SK-N-SH treated with all-trans-retinoic acid at 6 μM for 48 hours (cell line): Measurements from ENCODE around the gene DCC.

Experiments
- ATAC-seq: fragments of 200-7000 bp; cut with Tn5 transposase; 3 replicates; pipeline ENCODE4 v1.9.1; 2020; ENCODE audit warnings: mild to moderate bottlenecking, moderate library complexity
- ARNTL ChIP-seq: fragments of 450-650 bp; formaldehyde crosslinking; IDR thresholded peaks from 2 replicates; pipeline ENCODE4 v1.5.0; 2020; ENCODE audit warnings: low read depth, mild to moderate bottlenecking, moderate library complexity, borderline replicate concordance
- BACH2 ChIP-seq: fragments of 250-450 bp; sonication (Bioruptor Pico); IDR thresholded peaks from 2 replicates; pipeline ENCODE4 v1.9.0; 2021; ENCODE audit warnings: mild to moderate bottlenecking, borderline replicate concordance
- CSDC2 ChIP-seq: fragments of 250-450 bp; sonication (Bioruptor Pico); IDR thresholded peaks from 2 replicates; pipeline ENCODE4 v1.5.0; 2020; ENCODE audit warnings: mild to moderate bottlenecking, moderate library complexity
- ESRRG ChIP-seq: fragments of 250-450 bp; sonication (Bioruptor Pico); IDR thresholded peaks from 2 replicates; pipeline ENCODE4 v1.6.1; 2021; ENCODE audit warnings: mild to moderate bottlenecking
- GLIS3 ChIP-seq: fragments of 250-450 bp; sonication (Bioruptor Pico); IDR thresholded peaks from 2 replicates; pipeline ENCODE4 v1.5.0; 2020; ENCODE audit warnings: mild to moderate bottlenecking, moderate library complexity
- ISL1 ChIP-seq: fragments of 250-450 bp; sonication (Bioruptor Pico); IDR thresholded peaks from 2 replicates; pipeline ENCODE4 v2.1.2; 2022; ENCODE audit warnings: mild to moderate bottlenecking, moderate library complexity
- OSR1 ChIP-seq: fragments of 250-450 bp; sonication (Bioruptor Pico); IDR thresholded peaks from 2 replicates; pipeline ENCODE4 v1.8.0; 2022; ENCODE audit warnings: moderate library complexity, mild to moderate bottlenecking, inconsistent platforms
- PPARA ChIP-seq: fragments of 250-450 bp; sonication (Bioruptor Pico); IDR thresholded peaks from 2 replicates; pipeline ENCODE4 v1.5.0; 2020; ENCODE audit warnings: mild to moderate bottlenecking, borderline replicate concordance
- RARB ChIP-seq: fragments of 250-450 bp; sonication (Bioruptor Pico); IDR thresholded peaks from 2 replicates; pipeline ENCODE4 v1.8.0; 2021; ENCODE audit warnings: mild to moderate bottlenecking, moderate library complexity
- SNAI2 ChIP-seq: fragments of 250-450 bp; sonication (Bioruptor Pico); IDR thresholded peaks from 2 replicates; pipeline ENCODE4 v1.5.0; 2020; ENCODE audit warnings: mild to moderate bottlenecking, moderate library complexity
- TCF4 ChIP-seq: fragments of 250-450 bp; sonication (Bioruptor Pico); IDR thresholded peaks from 2 replicates; pipeline ENCODE4 v1.8.0; 2021; ENCODE audit warnings: mild to moderate bottlenecking, moderate library complexity, borderline replicate concordance
- TOX ChIP-seq: fragments of 250-450 bp; sonication (Bioruptor Pico); IDR thresholded peaks from 2 replicates; pipeline ENCODE4 v1.8.0; 2021; ENCODE audit warnings: mild to moderate bottlenecking, moderate library complexity, borderline replicate concordance
- ZC3H10 ChIP-seq: fragments of 250-450 bp; sonication (Bioruptor Pico); IDR thresholded peaks from 2 replicates; pipeline ENCODE4 v1.5.1; 2021; ENCODE audit warnings: mild to moderate bottlenecking, moderate library complexity
- ZFP3 ChIP-seq: fragments of 250-450 bp; sonication (Bioruptor Pico); IDR thresholded peaks from 2 replicates; pipeline ENCODE4 v1.5.0; 2020; ENCODE audit warnings: mild to moderate bottlenecking, moderate library complexity
- ZFP30 ChIP-seq: fragments of 450-650 bp; formaldehyde crosslinking; IDR thresholded peaks from 2 replicates; pipeline ENCODE4 v1.5.0; 2022; ENCODE audit warnings: mild to moderate bottlenecking, moderate library complexity
- ZNF70 ChIP-seq: fragments of 450-650 bp; formaldehyde crosslinking; IDR thresholded peaks from 2 replicates; pipeline ENCODE4 v1.5.0; 2020; ENCODE audit warnings: mild to moderate bottlenecking, moderate library complexity
- ZNF8 ChIP-seq: fragments of 450-650 bp; formaldehyde crosslinking; IDR thresholded peaks from 2 replicates; pipeline ENCODE4 v1.5.0; 2020; ENCODE audit warnings: mild to moderate bottlenecking, moderate library complexity
- TF ChIP-seq, protein P1 (sequence below): fragments of 250-450 bp; sonication (Bioruptor Pico); IDR thresholded peaks from 2 replicates; pipeline ENCODE4 v1.8.0; 2021; ENCODE audit warnings: low read depth, mild to moderate bottlenecking, moderate library complexity, borderline replicate concordance
- TF ChIP-seq, protein P2 (sequence below): fragments of 250-450 bp; sonication (Bioruptor Pico); IDR thresholded peaks from 2 replicates; pipeline ENCODE4 v1.5.0; 2020; ENCODE audit warnings: mild to moderate bottlenecking, moderate library complexity
- TF ChIP-seq, protein P3 (sequence below): fragments of 250-450 bp; sonication (Bioruptor Pico); IDR thresholded peaks from 2 replicates; pipeline ENCODE4 v1.5.1; 2021; ENCODE audit warnings: mild to moderate bottlenecking, moderate library complexity
- TF ChIP-seq, protein P4 (sequence below): fragments of 250-450 bp; sonication (Bioruptor Pico); IDR thresholded peaks from 2 replicates; pipeline ENCODE4 v1.8.0; 2020; ENCODE audit warnings: mild to moderate bottlenecking, moderate library complexity, borderline replicate concordance
- TF ChIP-seq, protein P5 (sequence below): fragments of 250-450 bp; sonication (Bioruptor Pico); IDR thresholded peaks from 2 replicates; pipeline ENCODE4 v1.5.1; 2020; ENCODE audit warnings: low read depth, mild to moderate bottlenecking, moderate library complexity

Gene DCC

DNA sequence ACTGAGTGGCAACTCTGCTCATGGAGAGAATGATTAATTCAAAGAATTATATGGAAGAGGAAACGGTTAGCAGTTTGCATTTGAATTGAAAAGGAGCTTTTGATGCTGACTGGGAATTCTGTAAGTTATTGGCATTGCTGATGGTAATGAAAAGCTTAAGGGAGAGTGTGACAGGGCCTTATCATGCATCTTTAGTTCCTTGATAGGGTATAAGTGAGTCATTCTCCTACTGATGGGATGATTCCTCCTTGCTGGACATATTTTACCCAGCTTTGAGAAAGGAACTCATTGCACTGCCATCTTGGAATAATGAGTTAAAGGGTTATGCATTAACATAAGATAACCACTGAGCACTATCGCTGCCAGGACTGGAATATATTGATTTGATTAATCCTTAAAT lies 740.7 kb downstream of the DCC start:
- ATAC-seq = no peak
- TF ChIP-seq SNAI2 (CRISPR knock-in tag) (no peak), BACH2 (CRISPR knock-in tag) (no peak), ZC3H10 (CRISPR knock-in tag) (no peak), ZFP3 (CRISPR knock-in tag) (no peak), PPARA (CRISPR knock-in tag) (no peak), ZNF8 (CRISPR knock-in tag) (no peak), GLIS3 (CRISPR knock-in tag) (no peak), ESRRG (CRISPR knock-in tag) (no peak), RARB (no peak), CSDC2 (CRISPR knock-in tag) (no peak), ZNF70 (CRISPR knock-in tag) (no peak)
- TF ChIP-seq, protein P1, sequence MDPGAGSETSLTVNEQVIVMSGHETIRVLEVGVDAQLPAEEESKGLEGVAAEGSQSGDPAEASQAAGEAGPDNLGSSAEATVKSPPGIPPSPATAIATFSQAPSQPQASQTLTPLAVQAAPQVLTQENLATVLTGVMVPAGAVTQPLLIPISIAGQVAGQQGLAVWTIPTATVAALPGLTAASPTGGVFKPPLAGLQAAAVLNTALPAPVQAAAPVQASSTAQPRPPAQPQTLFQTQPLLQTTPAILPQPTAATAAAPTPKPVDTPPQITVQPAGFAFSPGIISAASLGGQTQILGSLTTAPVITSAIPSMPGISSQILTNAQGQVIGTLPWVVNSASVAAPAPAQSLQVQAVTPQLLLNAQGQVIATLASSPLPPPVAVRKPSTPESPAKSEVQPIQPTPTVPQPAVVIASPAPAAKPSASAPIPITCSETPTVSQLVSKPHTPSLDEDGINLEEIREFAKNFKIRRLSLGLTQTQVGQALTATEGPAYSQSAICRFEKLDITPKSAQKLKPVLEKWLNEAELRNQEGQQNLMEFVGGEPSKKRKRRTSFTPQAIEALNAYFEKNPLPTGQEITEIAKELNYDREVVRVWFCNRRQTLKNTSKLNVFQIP (CRISPR knock-in tag) = no peak

DNA sequence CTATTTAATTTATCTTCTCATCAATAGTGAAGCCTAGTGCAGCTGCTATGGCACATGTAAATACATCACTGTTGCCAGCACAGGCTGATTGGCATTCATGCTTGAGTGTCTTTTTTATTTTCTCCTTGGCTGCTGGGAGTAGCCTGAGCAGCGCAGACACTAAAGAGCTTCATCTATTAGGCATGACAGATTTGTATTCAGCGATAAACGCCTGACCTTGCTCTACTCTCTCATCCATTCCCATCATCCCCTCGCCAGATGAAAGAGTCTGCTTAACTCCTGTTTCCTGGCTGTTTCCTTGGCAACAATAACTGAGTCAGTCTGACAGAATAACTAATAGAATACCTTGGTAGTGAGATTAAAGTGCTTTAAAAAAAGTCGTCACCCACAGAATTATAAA lies 753.6 kb downstream of the DCC start:
- TF ChIP-seq ESRRG (CRISPR knock-in tag) (no peak), ZNF8 (CRISPR knock-in tag) (no peak), ZC3H10 (CRISPR knock-in tag) (no peak), CSDC2 (CRISPR knock-in tag) (no peak), GLIS3 (CRISPR knock-in tag) (no peak), OSR1 (no peak), ARNTL (CRISPR knock-in tag) (no peak), SNAI2 (CRISPR knock-in tag) (no peak), TCF4 (no peak), TOX (CRISPR knock-in tag) (no peak), ZFP30 (no peak), ZFP3 (CRISPR knock-in tag) (no peak), BACH2 (CRISPR knock-in tag) (no peak)
- TF ChIP-seq, protein P2, sequence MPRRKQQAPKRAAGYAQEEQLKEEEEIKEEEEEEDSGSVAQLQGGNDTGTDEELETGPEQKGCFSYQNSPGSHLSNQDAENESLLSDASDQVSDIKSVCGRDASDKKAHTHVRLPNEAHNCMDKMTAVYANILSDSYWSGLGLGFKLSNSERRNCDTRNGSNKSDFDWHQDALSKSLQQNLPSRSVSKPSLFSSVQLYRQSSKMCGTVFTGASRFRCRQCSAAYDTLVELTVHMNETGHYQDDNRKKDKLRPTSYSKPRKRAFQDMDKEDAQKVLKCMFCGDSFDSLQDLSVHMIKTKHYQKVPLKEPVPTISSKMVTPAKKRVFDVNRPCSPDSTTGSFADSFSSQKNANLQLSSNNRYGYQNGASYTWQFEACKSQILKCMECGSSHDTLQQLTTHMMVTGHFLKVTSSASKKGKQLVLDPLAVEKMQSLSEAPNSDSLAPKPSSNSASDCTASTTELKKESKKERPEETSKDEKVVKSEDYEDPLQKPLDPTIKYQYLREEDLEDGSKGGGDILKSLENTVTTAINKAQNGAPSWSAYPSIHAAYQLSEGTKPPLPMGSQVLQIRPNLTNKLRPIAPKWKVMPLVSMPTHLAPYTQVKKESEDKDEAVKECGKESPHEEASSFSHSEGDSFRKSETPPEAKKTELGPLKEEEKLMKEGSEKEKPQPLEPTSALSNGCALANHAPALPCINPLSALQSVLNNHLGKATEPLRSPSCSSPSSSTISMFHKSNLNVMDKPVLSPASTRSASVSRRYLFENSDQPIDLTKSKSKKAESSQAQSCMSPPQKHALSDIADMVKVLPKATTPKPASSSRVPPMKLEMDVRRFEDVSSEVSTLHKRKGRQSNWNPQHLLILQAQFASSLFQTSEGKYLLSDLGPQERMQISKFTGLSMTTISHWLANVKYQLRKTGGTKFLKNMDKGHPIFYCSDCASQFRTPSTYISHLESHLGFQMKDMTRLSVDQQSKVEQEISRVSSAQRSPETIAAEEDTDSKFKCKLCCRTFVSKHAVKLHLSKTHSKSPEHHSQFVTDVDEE (CRISPR knock-in tag) = no peak
- TF ChIP-seq, protein P3, sequence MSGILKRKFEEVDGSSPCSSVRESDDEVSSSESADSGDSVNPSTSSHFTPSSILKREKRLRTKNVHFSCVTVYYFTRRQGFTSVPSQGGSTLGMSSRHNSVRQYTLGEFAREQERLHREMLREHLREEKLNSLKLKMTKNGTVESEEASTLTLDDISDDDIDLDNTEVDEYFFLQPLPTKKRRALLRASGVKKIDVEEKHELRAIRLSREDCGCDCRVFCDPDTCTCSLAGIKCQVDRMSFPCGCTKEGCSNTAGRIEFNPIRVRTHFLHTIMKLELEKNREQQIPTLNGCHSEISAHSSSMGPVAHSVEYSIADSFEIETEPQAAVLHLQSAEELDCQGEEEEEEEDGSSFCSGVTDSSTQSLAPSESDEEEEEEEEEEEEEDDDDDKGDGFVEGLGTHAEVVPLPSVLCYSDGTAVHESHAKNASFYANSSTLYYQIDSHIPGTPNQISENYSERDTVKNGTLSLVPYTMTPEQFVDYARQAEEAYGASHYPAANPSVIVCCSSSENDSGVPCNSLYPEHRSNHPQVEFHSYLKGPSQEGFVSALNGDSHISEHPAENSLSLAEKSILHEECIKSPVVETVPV (CRISPR knock-in tag) = no peak
- TF ChIP-seq, protein P4, sequence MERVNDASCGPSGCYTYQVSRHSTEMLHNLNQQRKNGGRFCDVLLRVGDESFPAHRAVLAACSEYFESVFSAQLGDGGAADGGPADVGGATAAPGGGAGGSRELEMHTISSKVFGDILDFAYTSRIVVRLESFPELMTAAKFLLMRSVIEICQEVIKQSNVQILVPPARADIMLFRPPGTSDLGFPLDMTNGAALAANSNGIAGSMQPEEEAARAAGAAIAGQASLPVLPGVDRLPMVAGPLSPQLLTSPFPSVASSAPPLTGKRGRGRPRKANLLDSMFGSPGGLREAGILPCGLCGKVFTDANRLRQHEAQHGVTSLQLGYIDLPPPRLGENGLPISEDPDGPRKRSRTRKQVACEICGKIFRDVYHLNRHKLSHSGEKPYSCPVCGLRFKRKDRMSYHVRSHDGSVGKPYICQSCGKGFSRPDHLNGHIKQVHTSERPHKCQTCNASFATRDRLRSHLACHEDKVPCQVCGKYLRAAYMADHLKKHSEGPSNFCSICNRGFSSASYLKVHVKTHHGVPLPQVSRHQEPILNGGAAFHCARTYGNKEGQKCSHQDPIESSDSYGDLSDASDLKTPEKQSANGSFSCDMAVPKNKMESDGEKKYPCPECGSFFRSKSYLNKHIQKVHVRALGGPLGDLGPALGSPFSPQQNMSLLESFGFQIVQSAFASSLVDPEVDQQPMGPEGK (CRISPR knock-in tag) = no peak
- no peak for ATAC-seq

DNA sequence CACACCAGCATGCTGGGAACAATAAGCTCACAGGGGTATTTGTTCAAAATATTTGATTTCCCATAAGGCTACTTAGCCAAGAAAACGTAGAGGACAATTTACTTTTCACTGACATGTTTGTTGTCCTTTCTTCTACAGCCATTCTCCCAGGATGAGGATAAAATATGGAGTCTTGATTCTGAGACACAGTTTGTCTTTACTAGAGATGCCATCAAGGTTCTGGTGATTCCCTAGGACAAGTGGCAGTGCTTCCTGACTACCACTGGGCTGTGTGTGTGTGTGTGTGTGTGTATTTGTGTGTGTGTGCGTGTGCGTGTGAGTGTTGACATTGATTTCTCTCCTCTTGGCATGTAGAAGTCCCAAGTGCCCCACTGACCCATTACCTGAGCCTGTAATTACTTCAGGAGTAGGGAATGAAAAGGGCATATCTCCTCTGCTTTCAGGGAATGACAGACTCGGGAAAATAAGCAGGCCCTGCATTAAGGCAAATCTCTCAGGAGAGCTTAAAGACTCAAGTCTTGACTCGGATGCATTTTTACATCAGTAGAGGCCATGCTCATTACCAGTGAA lies 761.6 kb downstream of the DCC start:
- TF ChIP-seq, protein P1 (CRISPR knock-in tag) = no peak
- TF ChIP-seq ZC3H10 (CRISPR knock-in tag) (no peak), OSR1 (no peak), BACH2 (CRISPR knock-in tag) (no peak), ISL1 (CRISPR knock-in tag) (no peak), TCF4 (no peak), ZFP3 (CRISPR knock-in tag) (no peak), RARB (no peak)
- TF ChIP-seq, protein P3 (CRISPR knock-in tag) = no peak
- TF ChIP-seq, protein P5, sequence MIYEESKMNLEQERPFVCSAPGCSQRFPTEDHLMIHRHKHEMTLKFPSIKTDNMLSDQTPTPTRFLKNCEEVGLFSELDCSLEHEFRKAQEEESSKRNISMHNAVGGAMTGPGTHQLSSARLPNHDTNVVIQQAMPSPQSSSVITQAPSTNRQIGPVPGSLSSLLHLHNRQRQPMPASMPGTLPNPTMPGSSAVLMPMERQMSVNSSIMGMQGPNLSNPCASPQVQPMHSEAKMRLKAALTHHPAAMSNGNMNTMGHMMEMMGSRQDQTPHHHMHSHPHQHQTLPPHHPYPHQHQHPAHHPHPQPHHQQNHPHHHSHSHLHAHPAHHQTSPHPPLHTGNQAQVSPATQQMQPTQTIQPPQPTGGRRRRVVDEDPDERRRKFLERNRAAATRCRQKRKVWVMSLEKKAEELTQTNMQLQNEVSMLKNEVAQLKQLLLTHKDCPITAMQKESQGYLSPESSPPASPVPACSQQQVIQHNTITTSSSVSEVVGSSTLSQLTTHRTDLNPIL (CRISPR knock-in tag) = no peak
- no peak for ATAC-seq
